SK-N-MC (cell line): ENCODE data around the gene WIPF3.

ENCODE experiments used
- DNase-seq: peaks from one replicate; pipeline ENCODE4 v3.0.0-alpha.2; 2011; ENCODE audit warnings: low read depth, low spot score
- H3K27ac ChIP-seq: fragments of 200-600 bp; sonication (generic); 2 replicates; pipeline ENCODE4 v1.5.1; 2016; ENCODE audit warnings: mixed run types
- H3K36me3 ChIP-seq: fragments of 200-600 bp; sonication (generic); 2 replicates; pipeline ENCODE4 v1.6.1; 2017; ENCODE audit warnings: antibody characterized with exemption, low read length, mixed read lengths; ENCODE audit not compliant: insufficient read depth
- H3K4me3 ChIP-seq: fragments of 200-600 bp; sonication (generic); 2 replicates; pipeline ENCODE4 v1.5.1; 2016
- H3K9ac ChIP-seq: fragments of 200-600 bp; sonication (generic); 2 replicates; pipeline ENCODE4 v1.8.0; 2017; ENCODE audit warnings: mixed run types, mixed read lengths; ENCODE audit not compliant: insufficient read length
- H3K9me3 ChIP-seq: fragments of 200-600 bp; sonication (generic); 2 replicates; pipeline ENCODE4 v1.6.1; 2017; ENCODE audit warnings: low read depth, mild to moderate bottlenecking, antibody characterized with exemption, low read length, moderate library complexity, mixed read lengths
- EZH2 ChIP-seq: fragments of 200-600 bp; sonication (generic); IDR thresholded peaks from one replicate; pipeline ENCODE4 v1.6.1; 2017; ENCODE audit warnings: antibody characterized with exemption
- FOXP2 ChIP-seq: optimal IDR thresholded peaks from 2 replicates; pipeline ENCODE3; 2011; ENCODE audit warnings: mild to moderate bottlenecking, moderate library complexity; ENCODE audit not compliant: insufficient read depth; ENCODE audit errors: extremely low read length, control extremely low read depth
- POLR2AphosphoS5 ChIP-seq: IDR thresholded peaks from 2 replicates; pipeline ENCODE4 v1.6.1; 2012; ENCODE audit warnings: mild to moderate bottlenecking, low read depth, low read length, borderline replicate concordance

WIPF3 gene

GRCh38 chr7:29893351-29893965, 87.2 kb downstream of the WIPF3 start:
- Histone ChIP-seq H3K9me3 (no peaks in the 10 kb centered on the region), H3K27ac (no peak overlapping the region), H3K36me3 (no peaks in the 10 kb centered on the region), H3K4me3 (no peak overlapping the region), H3K9ac (no peak overlapping the region)
- TF ChIP-seq EZH2 = no peak
- TF ChIP-seq POLR2AphosphoS5 = no peak
- TF ChIP-seq FOXP2 = no peak
- no peak for DNase-seq

DNA sequence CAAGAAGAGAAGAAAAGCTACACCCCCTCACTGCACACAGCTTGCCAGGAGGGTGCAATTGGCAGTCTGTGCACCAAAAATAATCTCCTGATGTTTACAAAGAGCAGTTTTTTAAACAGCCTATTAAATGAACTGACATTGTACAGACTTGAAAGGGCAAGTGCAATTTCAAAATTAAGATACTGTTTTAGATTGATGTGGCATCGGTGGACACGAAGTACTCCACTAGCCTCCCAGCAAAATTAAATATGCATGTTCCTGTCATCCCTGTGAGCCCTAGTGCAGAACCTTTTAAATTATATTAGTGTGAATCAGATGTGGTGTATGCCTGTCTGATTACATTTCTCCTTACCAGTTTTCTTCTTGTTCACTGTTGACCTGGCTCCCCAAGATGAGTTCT, 87.9 kb downstream of the WIPF3 start:
- Histone ChIP-seq H3K9me3 (no peaks in the 10 kb centered on the region), H3K4me3 (no peak overlapping the region), H3K27ac (no peak overlapping the region), H3K9ac (no peak overlapping the region), H3K36me3 (no peaks in the 10 kb centered on the region)
- no peak for DNase-seq
- TF ChIP-seq POLR2AphosphoS5 = no peak
- no peak for TF ChIP-seq FOXP2

DNA sequence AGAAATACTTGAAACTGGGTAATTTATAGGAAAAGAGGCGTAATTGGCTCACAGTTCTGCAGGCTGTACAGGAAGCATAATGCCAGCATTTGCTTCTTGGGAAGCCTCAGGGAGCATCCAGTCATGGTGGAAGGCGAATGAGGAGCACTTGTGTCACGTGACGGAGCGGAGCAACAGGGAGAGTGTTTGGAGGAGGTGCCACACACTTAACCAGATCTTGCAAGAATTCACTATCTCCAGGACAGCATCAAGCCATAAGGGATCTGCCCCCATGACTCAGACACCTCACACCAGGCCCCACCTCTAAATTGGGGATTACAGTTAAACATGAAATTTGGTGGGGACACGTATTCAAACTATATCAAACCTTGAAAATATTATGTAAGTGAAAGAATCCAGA, 89.3 kb downstream of the WIPF3 start:
- TF ChIP-seq FOXP2 = no peak
- TF ChIP-seq EZH2 = no peak
- TF ChIP-seq POLR2AphosphoS5 = no peak
- Histone ChIP-seq H3K9me3 (no peaks in the 10 kb centered on the region), H3K9ac (no peak overlapping the region), H3K27ac (no peak overlapping the region), H3K4me3 (no peak overlapping the region), H3K36me3 (no peaks in the 10 kb centered on the region)
- no peak for DNase-seq

DNA sequence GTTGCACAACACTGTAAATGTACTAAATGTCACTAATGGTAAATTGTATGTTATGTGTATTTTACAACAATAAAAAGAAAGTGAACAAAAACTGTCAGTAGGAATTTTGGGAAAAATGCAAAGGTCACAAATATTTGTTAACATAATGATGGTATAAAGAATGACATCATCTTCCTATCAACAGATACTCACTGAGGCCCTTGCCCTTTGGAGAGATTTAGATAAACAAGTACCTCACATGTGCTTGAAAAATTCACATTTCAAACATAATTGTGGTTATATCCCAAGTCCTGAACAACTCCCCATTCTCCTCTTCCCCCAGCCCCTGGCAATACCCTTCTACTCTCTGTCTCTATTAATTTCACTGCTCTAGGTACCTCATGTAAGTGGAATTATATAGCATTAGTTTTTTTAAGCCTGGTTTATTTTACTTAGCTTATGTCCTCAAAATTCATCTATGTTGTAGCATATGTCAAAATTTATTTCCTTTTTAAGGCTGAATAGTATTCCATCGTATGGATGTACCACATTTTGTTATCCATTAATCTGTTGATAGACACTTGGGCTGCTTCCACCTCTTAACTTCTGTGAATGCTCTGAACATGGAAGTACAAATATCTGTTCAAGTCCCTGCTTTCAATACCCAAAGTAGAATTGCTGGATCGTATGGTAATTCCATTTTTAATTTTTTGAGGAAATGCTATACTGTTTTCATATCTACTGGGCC, 90.5 kb downstream of the WIPF3 start:
- Histone ChIP-seq H3K27ac (no peak overlapping the region), H3K36me3 (no peaks in the 10 kb centered on the region), H3K9me3 (no peaks in the 10 kb centered on the region), H3K4me3 (no peak overlapping the region), H3K9ac (no peak overlapping the region)
- TF ChIP-seq POLR2AphosphoS5 (no peak), FOXP2 (no peak), EZH2 (no peak)
- DNase-seq = no peak

DNA sequence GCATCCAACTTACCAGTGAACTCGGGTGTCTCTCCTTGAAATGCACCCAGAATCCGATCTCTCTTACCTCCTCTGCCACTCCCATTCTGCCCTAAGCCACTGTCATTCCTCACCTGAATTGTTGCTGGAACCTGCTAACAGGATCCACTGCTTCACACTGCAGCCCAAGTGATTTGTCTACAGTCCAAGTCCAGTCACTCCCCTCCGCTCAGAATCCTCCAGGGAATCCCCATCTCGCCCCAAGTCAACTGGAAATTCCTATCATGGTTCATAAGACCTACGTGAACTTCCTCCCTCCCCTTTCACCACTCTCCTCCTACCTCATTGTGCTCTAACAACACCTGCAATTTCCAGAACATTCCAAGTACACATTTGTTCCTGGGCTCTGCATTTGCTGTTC, 92.0 kb downstream of the WIPF3 start:
- H3K27ac ChIP-seq = no peak overlapping the region
- H3K36me3 ChIP-seq = no peaks in the 10 kb centered on the region
- no peak for DNase-seq
- no peaks in the 10 kb centered on the region for H3K9me3 ChIP-seq
- H3K4me3 ChIP-seq = no peak overlapping the region
- H3K9ac ChIP-seq = no peak overlapping the region
- TF ChIP-seq EZH2 (no peak), POLR2AphosphoS5 (no peak), FOXP2 (no peak)

DNA sequence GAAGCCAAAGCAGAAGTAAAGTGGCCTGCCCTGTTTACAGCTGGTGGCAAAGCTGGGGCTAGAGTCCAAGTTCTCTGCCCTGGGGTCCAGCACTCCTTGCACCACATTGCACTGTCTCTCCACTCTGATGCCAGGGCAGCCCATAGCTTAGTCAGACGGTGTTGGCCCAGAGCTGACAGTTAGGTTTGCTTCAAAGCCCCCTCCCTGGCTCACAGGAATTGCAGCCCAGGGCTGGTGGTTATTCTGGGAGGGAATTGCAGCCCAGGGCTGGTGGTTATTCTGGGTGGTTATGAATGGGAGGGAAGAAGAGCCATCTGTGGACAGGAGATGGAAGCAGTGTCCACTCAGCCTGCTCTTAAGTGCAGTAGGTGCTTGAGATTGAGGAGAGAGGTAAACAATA, 94.4 kb downstream of the WIPF3 start:
- DNase-seq = no peak
- no peak overlapping the region for H3K27ac ChIP-seq

GRCh38 chr7:29906200-29907022, 100.1 kb downstream of the WIPF3 start:
- Histone ChIP-seq H3K9me3 (no peaks in the 10 kb centered on the region; the same call in 1 of the 2 replicates), H3K36me3 (no peaks in the 10 kb centered on the region), H3K4me3 (no peak overlapping the region), H3K9ac (no peak overlapping the region), H3K27ac (no peak overlapping the region)
- DNase-seq = no peak
- TF ChIP-seq POLR2AphosphoS5 = no peak
- TF ChIP-seq FOXP2 = no peak
- no peak for TF ChIP-seq EZH2

More for the DNA sequence above, 94.4 kb downstream of the WIPF3 start:
- Histone ChIP-seq H3K36me3 (no peaks in the 10 kb centered on the region), H3K9me3 (no peaks in the 10 kb centered on the region), H3K9ac (no peak overlapping the region), H3K4me3 (no peak overlapping the region)
- TF ChIP-seq EZH2 (no peak), FOXP2 (no peak), POLR2AphosphoS5 (no peak)

DNA sequence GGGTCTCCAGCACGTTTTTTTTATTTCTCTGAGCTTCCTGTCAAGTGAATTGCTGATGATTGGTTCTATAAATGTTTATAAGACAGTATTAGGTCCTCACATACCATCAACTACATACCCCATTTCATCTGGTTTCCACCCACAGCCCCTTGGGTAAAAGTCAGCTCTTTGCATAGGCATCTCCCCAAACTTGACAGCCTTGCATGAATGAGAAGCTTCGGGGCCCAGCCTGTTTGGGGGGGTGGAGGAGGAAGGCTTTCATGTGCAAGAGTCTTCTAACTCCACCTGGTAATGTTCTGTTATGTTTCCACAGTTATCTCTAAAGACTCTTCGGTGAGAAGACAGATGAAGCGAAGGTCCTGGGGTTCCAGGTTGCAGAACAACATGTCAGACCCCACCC, 107.9 kb downstream of the WIPF3 start:
- TF ChIP-seq EZH2 (no peak), FOXP2 (no peak), POLR2AphosphoS5 (no peak)
- no peak for DNase-seq

More for the DNA sequence above, 107.9 kb downstream of the WIPF3 start:
- no peak overlapping the region for H3K27ac ChIP-seq
- no peak overlapping the region for H3K4me3 ChIP-seq
- no peaks in the 10 kb centered on the region for H3K9me3 ChIP-seq
- H3K36me3 ChIP-seq = no peaks in the 10 kb centered on the region
- no peak overlapping the region for H3K9ac ChIP-seq
